ENCODE measurements around the gene SLC24A3.

The SLC24A3 gene

DNA sequence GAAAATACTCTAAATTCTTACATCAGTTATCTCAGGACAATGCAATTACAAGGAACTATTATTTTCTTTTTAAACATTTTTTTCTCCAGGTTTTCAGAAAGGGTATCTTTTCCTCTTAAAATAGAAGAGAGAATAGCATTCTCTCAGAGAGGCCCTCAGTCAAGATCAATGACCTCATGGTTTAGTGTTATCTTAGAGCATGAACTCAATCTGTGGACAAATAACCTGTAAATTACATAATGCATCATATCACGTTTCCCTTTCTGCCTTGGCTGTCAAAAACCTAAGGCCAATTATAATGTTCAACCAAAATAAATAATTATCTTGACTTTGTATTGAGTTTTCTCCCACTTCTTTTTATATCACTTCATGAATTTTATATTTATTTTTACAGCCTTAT lies 202.2 kb downstream of the SLC24A3 start:
- Histone ChIP-seq H3K4me2 (ENCODE audit: low read length) (no peak overlapping the region), H3F3A (ENCODE audit: control insufficient read depth, insufficient read depth) (no peaks in the 10 kb centered on the region), H3K4me1 (ENCODE audit: control insufficient read depth, low read length) (no peaks in the 10 kb centered on the region), H3K9me3 (ENCODE audit: control insufficient read depth, insufficient read depth, low read length) (no peaks in the 10 kb centered on the region), H4K20me1 (ENCODE audit: control insufficient read depth, insufficient read depth, low read depth, low read length) (no peaks in the 10 kb centered on the region; the same call in 1 of the 2 replicates), H3K27ac (ENCODE audit: low read depth, low read length) (no peak overlapping the region), H3K79me2 (ENCODE audit: control insufficient read depth, low read length) (no peaks in the 10 kb centered on the region), H3K4me3 (ENCODE audit: low read length) (no peak overlapping the region), H3K9me2 (replicated peaks; ENCODE audit: control insufficient read depth, low read length) (no peaks in the 10 kb centered on the region), H3K27me3 (ENCODE audit: control insufficient read depth, low read length) (no peaks in the 10 kb centered on the region), H3K36me3 (ENCODE audit: control insufficient read depth, low read length) (no peaks in the 10 kb centered on the region)
- TF ChIP-seq, protein P1, sequence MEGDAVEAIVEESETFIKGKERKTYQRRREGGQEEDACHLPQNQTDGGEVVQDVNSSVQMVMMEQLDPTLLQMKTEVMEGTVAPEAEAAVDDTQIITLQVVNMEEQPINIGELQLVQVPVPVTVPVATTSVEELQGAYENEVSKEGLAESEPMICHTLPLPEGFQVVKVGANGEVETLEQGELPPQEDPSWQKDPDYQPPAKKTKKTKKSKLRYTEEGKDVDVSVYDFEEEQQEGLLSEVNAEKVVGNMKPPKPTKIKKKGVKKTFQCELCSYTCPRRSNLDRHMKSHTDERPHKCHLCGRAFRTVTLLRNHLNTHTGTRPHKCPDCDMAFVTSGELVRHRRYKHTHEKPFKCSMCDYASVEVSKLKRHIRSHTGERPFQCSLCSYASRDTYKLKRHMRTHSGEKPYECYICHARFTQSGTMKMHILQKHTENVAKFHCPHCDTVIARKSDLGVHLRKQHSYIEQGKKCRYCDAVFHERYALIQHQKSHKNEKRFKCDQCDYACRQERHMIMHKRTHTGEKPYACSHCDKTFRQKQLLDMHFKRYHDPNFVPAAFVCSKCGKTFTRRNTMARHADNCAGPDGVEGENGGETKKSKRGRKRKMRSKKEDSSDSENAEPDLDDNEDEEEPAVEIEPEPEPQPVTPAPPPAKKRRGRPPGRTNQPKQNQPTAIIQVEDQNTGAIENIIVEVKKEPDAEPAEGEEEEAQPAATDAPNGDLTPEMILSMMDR (IDR thresholded peaks at IDR 0.05; ENCODE audit: low read depth, low read length, poor library complexity, severe bottlenecking) = no peak
- TF ChIP-seq EZH2phosphoT487 (IDR thresholded peaks at IDR 0.05; ENCODE audit: borderline replicate concordance, low read length) = no peak

DNA sequence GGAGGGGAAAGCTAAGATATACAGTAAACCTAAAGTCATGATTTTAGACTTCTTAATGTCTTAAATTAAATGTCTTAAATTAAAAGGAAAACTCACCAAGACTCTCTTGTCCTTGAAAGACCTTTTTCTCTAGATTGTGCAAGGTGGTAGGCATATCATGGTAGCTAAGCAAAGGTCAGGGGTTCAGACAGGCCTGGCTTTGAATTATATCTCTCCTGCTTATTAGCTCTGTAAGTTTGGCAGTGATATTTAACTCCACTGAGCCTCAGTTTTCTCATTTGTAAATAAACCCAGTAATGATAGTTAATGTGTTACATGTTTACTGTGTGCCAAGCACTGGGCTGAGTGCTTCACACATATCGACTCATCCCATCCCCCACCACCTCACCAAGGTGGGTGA lies 203.3 kb downstream of the SLC24A3 start:
- H4K20me1 ChIP-seq (ENCODE audit: control insufficient read depth, insufficient read depth, low read depth, low read length) = no peaks in the 10 kb centered on the region; the same call in 1 of the 2 replicates
- no peak overlapping the region for H3K4me2 ChIP-seq (ENCODE audit: low read length)
- no peak overlapping the region for H3K4me3 ChIP-seq (ENCODE audit: low read length)
- no peaks in the 10 kb centered on the region for H3K9me3 ChIP-seq (ENCODE audit: control insufficient read depth, insufficient read depth, low read length)
- no peaks in the 10 kb centered on the region for H3K79me2 ChIP-seq (ENCODE audit: control insufficient read depth, low read length)
- H3K27me3 ChIP-seq (ENCODE audit: control insufficient read depth, low read length) = no peaks in the 10 kb centered on the region
- no peaks in the 10 kb centered on the region for H3F3A ChIP-seq (ENCODE audit: control insufficient read depth, insufficient read depth)
- H3K27ac ChIP-seq (ENCODE audit: low read depth, low read length) = no peak overlapping the region
- no peaks in the 10 kb centered on the region for H3K4me1 ChIP-seq (ENCODE audit: control insufficient read depth, low read length)
- TF ChIP-seq, protein P1 (IDR thresholded peaks at IDR 0.05; ENCODE audit: low read depth, low read length, poor library complexity, severe bottlenecking) = no peak
- TF ChIP-seq EZH2phosphoT487 (IDR thresholded peaks at IDR 0.05; ENCODE audit: borderline replicate concordance, low read length) = no peak
- H3K9me2 ChIP-seq (replicated peaks; ENCODE audit: control insufficient read depth, low read length) = no peaks in the 10 kb centered on the region
- no peaks in the 10 kb centered on the region for H3K36me3 ChIP-seq (ENCODE audit: control insufficient read depth, low read length)

DNA sequence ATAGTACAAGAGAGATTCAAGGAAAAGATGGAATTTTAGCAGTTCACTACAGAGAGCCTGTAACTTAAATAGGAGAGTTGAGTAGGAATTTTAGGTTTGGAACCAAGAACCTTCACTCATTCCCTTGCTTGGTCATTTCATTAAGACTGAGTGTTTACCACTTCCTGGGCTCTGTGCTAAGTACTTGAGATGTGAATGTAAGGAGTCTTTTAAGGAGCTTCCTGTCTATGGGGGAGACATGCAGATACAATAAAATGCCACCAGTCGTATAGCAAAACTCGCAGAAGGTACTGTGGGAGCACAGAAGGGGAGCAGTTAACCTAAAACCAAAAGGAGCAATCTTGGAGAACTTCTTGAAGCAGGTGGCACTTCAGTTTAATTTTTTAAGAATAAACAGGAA lies 204.2 kb downstream of the SLC24A3 start:
- TF ChIP-seq, protein P1 (IDR thresholded peaks at IDR 0.05; ENCODE audit: low read depth, low read length, poor library complexity, severe bottlenecking) = no peak
- TF ChIP-seq EZH2phosphoT487 (IDR thresholded peaks at IDR 0.05; ENCODE audit: borderline replicate concordance, low read length) = no peak
- Histone ChIP-seq H3K9me3 (ENCODE audit: control insufficient read depth, insufficient read depth, low read length) (no peaks in the 10 kb centered on the region), H3K36me3 (ENCODE audit: control insufficient read depth, low read length) (no peaks in the 10 kb centered on the region), H3K4me1 (ENCODE audit: control insufficient read depth, low read length) (no peaks in the 10 kb centered on the region), H3K27ac (ENCODE audit: low read depth, low read length) (no peak overlapping the region), H3K9me2 (replicated peaks; ENCODE audit: control insufficient read depth, low read length) (no peaks in the 10 kb centered on the region), H3K79me2 (ENCODE audit: control insufficient read depth, low read length) (no peaks in the 10 kb centered on the region), H3K27me3 (ENCODE audit: control insufficient read depth, low read length) (no peaks in the 10 kb centered on the region), H3K4me2 (ENCODE audit: low read length) (no peak overlapping the region), H3K4me3 (ENCODE audit: low read length) (no peak overlapping the region), H4K20me1 (ENCODE audit: control insufficient read depth, insufficient read depth, low read depth, low read length) (no peaks in the 10 kb centered on the region; the same call in 1 of the 2 replicates), H3F3A (ENCODE audit: control insufficient read depth, insufficient read depth) (no peaks in the 10 kb centered on the region)

All from DOHH2 (cell line).